Right hindlimb (tissue), 1 donor: ENCODE measurements around the gene PCSK4.
"Not testable (repeated sequence)": the region's sequence is repeated elsewhere in the genome, so short reads cannot be mapped to it uniquely, and the experiment has no call there.

Experiments
- DNase-seq: peaks from one replicate; pipeline ENCODE4 v3.0.0-alpha.2; 2018

The PCSK4 gene

DNA sequence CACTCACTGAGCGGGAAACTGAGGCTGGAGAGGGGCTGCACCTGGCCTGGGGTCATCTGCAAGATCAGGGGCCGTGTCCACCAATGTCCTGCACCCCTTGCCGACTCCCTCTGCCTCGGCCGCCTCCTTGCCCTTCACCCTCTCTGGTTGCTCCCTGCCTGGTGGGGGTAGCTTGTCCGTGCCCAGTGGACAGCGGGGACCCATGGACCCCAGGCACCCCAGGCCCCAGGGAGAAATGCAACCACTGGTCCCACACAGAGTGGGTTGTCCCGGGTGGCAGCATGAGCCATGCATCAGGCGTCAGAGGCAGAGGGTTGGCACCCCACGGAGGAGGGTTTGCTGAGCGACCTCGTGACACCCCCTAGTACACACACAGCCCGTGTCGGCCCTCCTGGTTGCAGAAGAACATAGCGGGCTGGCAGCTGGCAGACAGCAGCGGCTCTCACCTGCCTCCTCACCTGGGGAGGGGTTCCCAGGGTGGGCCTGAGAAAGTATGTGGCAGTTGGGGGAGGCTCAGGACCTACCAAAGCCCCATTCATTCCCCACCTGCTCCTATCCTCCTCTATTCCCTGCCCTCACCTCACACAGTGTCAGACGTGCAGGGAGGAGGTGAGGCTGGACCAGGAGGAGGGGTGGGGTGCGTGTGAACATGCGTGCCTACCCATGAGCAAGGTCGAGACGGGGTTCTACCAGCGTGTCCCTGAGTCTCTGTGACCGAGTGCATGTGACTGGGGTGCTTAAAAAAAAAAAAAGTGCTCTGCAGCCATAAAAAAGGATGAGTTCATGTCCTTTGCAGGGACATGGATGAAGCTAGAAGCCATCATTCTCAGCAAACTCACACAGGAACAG is 14.0 kb upstream of the PCSK4 start:
- DNase-seq: no peak

DNA sequence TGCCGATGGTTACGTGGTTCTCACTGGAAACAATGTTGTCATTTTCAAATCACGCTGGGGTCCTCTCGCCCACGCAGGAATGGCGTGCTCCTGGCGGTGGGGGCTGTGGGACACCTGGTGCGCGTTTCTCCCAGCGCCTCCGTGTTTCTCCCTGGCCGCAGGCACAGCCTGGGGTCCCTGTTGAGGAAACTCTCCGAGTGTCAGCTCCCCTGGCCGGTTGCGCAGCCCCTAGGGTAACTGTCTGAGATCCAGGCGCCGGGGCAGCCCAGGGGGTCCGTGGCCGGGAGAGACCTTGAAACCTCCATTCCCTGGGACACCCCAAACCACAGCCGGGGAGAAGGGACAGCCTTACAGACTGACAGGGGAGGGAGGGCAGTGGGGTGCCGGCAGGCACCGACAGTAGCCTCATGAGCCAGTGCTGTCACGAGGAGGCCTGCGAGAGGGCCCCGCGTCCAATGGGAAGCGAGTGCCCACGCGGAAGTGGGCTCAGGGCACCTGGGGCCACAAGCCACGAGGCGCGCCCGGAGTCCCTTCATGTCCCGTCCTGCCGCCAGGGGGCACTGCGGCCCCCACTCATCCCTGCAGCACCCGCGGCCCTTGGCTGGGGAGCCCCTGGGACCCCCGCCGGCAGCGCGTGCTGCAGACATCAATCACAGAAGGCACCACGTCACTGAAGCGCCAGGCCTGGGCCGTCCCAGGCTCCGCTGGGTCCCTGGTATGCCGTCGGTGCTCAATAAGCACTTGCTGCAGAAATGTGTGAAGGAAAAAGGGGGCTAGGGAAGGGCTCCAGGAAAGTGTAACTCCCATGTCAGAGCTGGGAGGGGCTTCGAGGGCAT is 13.2 kb upstream of the PCSK4 start:
- DNase-seq: no peak

DNA sequence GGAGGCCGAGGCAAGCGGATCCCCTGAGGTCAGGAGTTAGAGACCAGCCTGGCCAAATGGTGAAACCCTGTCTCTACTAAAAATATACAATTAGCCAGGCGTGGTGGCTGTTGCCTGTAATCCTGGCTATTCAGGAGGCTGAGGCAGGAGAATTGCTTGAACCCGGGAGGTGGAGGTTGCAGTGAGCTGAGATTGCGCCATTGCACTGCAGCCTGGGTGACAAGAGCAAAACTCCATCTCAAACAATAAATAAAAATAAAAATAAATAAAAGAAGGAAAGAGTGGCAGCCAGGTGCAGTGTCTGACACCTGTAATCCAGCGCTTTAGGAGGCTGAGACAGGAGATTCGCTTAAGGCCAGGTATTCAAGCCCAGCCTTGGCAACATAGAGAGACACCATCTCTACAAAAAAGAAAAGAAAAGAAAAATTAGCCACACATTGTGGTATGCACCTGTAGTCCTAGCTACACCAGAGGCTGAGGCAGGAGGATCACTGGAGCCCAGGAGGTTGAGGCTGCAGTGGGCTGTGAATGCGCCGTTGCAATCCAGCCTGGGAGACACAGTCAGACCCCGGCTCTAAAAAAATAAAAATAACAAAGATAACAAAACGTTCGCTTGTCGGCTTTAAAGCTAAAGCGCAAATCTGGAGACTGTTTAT is 12.4 kb upstream of the PCSK4 start:
- no peak for DNase-seq

- DNase-seq: no peak
Measured at GRCh38 chr19:1501200-1501595, 11.0 kb upstream of the PCSK4 start.

DNA sequence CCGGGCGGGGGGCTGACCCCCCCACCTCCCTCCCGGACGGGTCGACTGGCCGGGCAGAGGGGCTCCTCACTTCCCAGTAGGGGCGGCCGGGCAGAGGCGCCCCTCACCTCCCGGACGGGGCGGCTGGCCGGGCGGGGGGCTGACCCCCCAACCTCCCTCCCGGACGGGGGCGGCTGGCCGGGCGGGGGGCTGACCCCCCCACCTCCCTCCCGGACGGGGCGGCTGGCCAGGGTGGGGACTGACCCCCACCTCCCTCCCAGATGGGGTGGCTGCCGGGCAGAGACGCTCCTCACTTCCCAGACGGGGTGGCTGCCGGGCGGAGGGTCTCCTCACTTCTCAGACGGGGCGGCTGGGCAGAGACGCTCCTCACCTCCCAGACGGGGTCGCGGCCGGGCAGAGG is 9.1 kb upstream of the PCSK4 start:
- DNase-seq: not testable (repeated sequence)

GRCh38 chr19:1497578-1498235 is 7.6 kb upstream of the PCSK4 start:
- DNase-seq: no peak

DNA sequence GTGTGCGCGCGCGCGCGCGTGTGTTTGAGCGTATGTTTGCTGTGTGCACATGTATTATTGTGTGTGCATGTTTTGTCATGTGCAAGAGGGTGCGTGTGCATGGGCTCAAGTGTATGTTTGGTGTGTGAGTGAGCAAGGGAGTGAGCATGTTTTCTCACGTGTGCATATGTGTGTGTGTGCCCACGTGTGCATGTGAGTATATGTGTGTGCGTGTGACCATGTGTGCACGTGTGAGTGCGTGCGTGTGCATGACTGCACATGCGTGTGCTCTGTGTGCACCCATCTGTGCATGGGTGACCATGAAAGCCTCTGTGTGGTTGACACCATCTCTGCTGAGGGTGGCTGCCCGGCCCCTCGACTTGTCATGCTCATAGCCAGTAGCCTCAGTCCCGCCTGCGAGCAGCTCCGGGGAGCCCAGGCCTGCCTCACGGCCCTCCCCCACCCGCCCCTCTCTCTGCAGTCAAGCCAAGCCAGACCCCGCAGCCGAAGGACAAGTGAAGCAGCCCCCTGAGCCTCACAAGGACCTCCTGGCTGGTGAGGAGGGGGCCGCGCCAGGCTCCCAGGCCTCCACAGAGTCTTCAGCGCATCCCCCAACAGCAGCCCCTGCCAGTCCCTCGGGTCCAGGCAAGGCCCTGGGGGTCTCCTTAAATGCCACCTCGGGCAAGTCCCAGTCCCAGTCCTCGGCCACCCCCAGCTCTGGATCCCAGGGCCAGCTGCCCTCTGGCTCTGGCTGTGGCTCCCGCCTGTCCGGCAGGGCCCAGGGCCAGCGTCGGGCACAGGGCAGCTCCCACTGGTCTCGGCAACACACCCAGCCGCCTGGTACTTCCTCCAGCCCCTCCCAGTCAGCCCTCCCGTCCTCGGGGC is 6.8 kb upstream of the PCSK4 start:
- DNase-seq: no peak

DNA sequence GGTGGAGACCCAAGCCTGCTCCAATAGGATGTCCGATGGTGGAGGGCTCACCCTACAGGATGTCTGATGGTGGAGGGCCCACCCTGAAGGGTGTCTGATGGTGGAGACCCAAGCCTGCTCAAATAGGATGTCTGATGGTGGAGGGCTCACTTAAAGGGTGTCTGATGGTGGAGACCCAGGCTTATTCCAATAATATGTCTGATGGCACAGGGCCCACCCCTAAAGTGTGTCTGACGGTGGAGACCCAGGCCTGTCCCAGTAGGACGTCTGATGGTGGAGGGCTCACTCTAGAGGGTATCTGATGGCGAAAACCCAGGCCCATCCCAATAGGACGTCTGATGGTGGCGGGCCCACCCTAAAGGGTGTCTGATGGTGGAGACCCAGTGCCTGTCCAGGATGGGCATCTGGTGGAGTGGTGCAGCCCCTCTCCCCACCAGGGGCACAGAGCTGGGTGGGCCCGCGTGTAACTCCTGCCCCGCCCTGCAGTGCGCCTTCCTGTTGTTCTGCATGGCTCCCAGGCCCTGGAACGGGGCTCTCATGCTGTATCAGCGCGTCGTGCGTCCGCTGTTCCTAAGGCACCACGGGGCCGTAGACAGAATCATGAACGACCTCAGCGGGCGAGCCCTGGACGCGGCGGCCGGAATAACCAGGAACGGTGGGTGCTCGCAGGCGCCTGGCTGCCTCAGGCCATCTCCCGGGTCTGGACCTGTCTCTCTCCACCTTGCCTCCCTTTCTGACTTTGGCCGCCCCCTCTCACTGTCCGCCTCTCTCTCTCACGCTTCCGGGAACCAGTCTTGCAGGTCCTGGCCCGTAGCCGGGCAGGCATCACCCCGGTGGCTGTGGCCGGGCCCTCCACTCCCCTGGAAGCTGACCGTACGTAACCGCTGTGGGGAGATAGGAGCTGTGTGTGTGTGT is 5.9 kb upstream of the PCSK4 start:
- no peak for DNase-seq

GRCh38 chr19:1495051-1495798 is 5.1 kb upstream of the PCSK4 start:
- DNase-seq: no peak

GRCh38 chr19:1494115-1494815 is 4.1 kb upstream of the PCSK4 start:
- no peak for DNase-seq

DNA sequence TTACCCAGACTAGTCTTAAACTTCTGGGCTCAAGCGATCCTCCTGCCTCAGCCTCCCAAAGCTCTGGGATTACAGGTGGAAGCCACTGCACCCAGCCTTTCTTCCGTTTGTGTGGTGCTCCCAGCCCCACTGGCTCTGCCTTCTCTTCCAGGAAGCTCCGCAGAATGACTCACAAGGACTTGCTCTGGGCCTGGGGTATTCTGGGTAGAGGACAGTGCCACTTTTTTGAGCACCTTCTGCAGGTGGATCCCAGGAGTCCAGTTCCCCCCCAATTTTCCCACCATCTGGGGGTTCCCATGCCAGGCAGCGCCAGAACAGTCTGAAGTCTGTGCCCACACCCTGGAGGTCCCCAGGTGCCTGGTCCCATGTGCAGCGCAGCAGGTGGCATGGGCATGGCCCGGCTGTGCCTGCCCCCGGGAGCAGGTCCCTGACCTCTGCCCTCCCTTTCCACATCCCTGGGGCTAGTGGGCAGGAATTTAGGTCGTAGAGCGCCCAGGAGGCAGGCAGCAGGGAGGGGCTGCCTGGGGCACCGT is 2.4 kb upstream of the PCSK4 start:
- DNase-seq: no peak

DNA sequence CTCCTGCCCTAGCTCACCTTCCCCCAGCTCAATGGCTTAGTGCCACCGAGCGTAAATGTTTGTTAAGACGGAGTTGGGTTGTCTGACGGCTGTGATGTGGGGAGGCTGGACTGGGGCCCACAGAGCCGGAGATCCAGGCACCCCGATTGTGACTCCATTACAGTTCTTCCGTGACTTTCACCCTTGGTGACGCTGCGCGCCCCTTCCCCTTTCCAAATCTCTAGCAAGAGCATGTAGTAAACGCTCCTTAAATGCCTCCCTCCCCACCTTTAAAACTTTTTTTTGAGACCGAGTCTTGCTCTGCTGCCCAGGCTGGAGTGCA is 1.7 kb upstream of the PCSK4 start:
- DNase-seq: no peak

- no peak for DNase-seq
Measured at GRCh38 chr19:1491114-1491848, 1.1 kb upstream of the PCSK4 start, which contains the start of gene REEP6. Gene REEP6, plus strand, starts transcription at chr19:1491181. Its CDS starts 89 bp downstream, at chr19:1491270.

DNA sequence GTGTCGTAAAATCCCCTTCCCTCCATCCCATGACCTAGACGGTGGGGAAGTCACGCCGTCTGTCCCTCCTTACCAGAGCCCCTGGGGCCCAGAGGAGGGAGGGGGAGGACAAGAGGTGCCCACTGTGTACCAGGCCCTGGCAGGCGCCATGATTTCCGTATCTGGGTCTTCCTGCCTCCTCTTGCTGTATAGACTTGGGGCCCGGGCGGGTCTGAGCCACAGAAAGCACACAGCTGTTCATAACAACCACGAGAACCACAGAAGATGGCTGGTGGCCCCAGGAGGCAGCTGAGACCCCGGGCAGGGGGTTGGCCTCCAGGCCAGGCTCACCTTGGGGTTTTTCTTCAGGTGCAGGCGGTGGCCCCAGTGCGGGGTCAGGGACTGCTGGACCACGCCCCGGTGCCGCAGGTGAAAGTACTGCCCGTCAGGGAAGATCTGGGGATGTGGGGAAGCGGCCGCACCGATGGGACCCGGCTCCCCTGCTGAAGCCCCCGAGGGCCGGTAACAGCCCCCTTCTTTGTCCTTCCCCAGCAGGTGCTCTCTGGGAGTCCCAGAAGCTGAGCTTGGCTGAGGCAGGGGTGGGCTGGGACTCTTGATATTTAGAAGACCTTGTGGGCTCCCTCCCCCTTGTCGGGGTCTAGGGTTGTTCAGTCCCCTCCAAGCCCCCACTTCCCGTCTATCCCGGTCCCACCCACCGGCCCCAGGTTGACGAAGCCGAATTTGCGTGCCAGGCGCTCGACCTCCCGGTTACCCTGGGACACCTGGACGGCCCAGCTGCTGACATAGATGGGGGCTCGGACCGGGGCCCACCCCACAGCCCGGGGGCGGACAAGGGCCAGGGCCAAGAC is 463 bp downstream of the PCSK4 start:
- DNase-seq: no peak

GRCh38 chr19:1488282-1488601 is 1.9 kb downstream of the PCSK4 start:
- no peak for DNase-seq

GRCh38 chr19:1487576-1488281 is 2.4 kb downstream of the PCSK4 start:
- no peak for DNase-seq
